Keratinocyte (primary cell): Measurements from ENCODE around the gene CD27.

Experiments
- EZH2 ChIP-seq: IDR thresholded peaks from one replicate; pipeline ENCODE4 v1.6.1; 2012; ENCODE audit warnings: inconsistent platforms, mild to moderate bottlenecking, low read length, moderate library complexity
- TF ChIP-seq, protein P1 (sequence below), 3 experiments: IDR thresholded peaks in 1 of 3; conservative IDR thresholded peaks in 1 of 3; optimal IDR thresholded peaks in 1 of 3; 2 replicates in 2 of 3; 3 replicates in 1 of 3; pipeline versions ENCODE3 to v1.5.1; 2011; ENCODE audit warnings: low read length in 3 of 3, mild to moderate bottlenecking in 3 of 3, moderate library complexity in 2 of 3, control low read depth in 1 of 3, inconsistent platforms in 1 of 3; ENCODE audit not compliant: insufficient read depth in 2 of 3; ENCODE audit errors: extremely low read depth in 1 of 3

DNA sequence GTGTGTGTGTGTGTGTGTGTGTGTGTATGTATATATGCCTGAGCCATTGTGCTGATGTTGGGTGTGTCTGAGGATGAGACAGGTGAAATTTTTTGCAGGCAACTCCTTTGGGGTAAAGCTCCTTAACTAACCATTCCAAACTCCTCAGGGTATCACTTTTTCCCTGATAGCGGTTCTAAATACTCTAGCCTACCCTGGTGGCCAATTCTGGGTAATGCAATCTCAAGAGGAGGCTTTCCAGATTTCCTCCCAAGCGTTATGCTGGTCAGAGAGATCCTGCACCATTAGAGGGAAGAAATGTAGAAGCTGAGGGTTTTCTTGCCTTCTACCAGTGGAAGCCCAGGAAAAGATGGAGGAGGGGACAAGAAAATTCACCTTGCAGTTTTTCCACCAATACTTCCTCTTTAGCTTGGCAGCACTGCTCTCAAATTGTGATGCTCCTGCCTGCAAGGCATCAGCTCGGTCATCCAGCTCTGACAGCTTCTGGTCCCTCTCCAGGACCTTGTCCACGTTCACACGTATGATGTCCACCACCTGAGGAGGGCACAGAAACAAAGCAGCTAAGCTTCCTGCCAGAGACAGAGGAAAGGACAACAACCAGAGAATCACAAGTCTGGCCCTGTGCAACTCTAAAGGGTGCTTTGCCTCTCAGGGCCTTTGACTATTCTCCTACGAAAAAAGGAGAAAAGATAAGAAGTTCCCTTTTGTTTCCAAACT lies 20.9 kb downstream of the CD27 start:
- TF ChIP-seq, protein P1, sequence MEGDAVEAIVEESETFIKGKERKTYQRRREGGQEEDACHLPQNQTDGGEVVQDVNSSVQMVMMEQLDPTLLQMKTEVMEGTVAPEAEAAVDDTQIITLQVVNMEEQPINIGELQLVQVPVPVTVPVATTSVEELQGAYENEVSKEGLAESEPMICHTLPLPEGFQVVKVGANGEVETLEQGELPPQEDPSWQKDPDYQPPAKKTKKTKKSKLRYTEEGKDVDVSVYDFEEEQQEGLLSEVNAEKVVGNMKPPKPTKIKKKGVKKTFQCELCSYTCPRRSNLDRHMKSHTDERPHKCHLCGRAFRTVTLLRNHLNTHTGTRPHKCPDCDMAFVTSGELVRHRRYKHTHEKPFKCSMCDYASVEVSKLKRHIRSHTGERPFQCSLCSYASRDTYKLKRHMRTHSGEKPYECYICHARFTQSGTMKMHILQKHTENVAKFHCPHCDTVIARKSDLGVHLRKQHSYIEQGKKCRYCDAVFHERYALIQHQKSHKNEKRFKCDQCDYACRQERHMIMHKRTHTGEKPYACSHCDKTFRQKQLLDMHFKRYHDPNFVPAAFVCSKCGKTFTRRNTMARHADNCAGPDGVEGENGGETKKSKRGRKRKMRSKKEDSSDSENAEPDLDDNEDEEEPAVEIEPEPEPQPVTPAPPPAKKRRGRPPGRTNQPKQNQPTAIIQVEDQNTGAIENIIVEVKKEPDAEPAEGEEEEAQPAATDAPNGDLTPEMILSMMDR (optimal IDR thresholded peaks at IDR 0.05 in 1 of 3, IDR thresholded peaks at IDR 0.05 in 1 of 3, conservative IDR thresholded peaks at IDR 0.05 in 1 of 3; ENCODE audit: extremely low read depth in 1 of 3, insufficient read depth in 2 of 3, low read length in 3 of 3) = peak; percentile 66 to 91 (median 81)
- no peak for TF ChIP-seq EZH2
